GM12891 (cell line): ENCODE data around the gene SDF4.

Experiments used
- POLR2AphosphoS5 ChIP-seq: IDR thresholded peaks from 2 replicates; pipeline ENCODE4 v1.6.1; 2011; ENCODE audit warnings: low read depth, low read length, control low read depth
- TAF1 ChIP-seq: IDR thresholded peaks from 2 replicates; pipeline ENCODE4 v1.6.1; 2011; ENCODE audit warnings: low read depth, low read length, control low read depth

GRCh38 chr1:1267488-1268283 is 35.9 kb upstream of the SDF4 start:
- no peak for TF ChIP-seq POLR2AphosphoS5
- TF ChIP-seq TAF1: no peak
